HCT116 (cell line): ENCODE results near the gene SEC14L6. TPM values are rescaled to one million over a fixed set of nuclear protein-coding genes. Genes with fewer than 3 reads are reported as not detected.

Experiments used
- ATAC-seq: fragments of 200-7000 bp; cut with Tn5 transposase; 2 replicates; pipeline ENCODE4 v1.9.1; 2020; ENCODE audit warnings: mild to moderate bottlenecking, moderate library complexity
- BruUV-seq: library from RNA; stranded (reverse); fragments of 400-500 nt; replicated peaks from 2 replicates; lab custom pipeline; 2021; lab: Mats Ljungman, UMichigan
- CTCF ChIA-PET: fragments of 300-600 bp; sonication (Branson Sonifier 250); formaldehyde crosslinking; loops from one replicate; lab custom pipeline; 2021; ENCODE audit warnings: antibody characterized with exemption; lab: Charles Lee
- POLR2A ChIA-PET: fragments of 300-600, 350-600 bp; sonication (Branson Sonifier 250); formaldehyde crosslinking; loops from one replicate; lab custom pipeline; 2021; ENCODE audit warnings: antibody characterized with exemption; lab: Charles Lee
- RAD21 ChIA-PET, 2 experiments: fragments of 300-600 bp; sonication (Branson Sonifier 250); formaldehyde crosslinking; loops; one replicate each; lab custom pipeline; 2023; ENCODE audit warnings: low total read pairs in 2 of 2; ENCODE audit not compliant: uncharacterized antibody in 2 of 2, unreplicated experiment in 2 of 2, low non-redundant PET in 1 of 2; lab: Charles Lee
- DNase-seq: peaks from one replicate; pipeline ENCODE4 v3.0.0-alpha.2; 2010; ENCODE audit warnings: low read depth, low spot score
- H2AFZ ChIP-seq: fragments of 200-600 bp; shearing (Covaris generic), sonication (generic); 2 replicates; pipeline ENCODE4 v1.6.1; 2017; ENCODE audit warnings: low read depth, mixed run types, mixed read lengths, antibody characterized with exemption, low read length; ENCODE audit not compliant: poor library complexity, severe bottlenecking
- H3K27ac ChIP-seq: 2 replicates; pipeline ENCODE4 v1.5.1; 2012; ENCODE audit warnings: low read depth, low read length
- H3K27me3 ChIP-seq: fragments of 200-600 bp; sonication (generic); 2 replicates; pipeline ENCODE4 v1.6.1; 2016; ENCODE audit warnings: mixed run types, low read length, mixed read lengths; ENCODE audit not compliant: insufficient read depth
- H3K36me3 ChIP-seq, 2 experiments: fragments of 200-500 bp in 1 of 2; fragments of 200-600 bp in 1 of 2; sonication (Bioruptor generic) in 1 of 2; sonication (generic) in 1 of 2; 2 replicates each; pipeline versions ENCODE4 v1.5.1 to v1.6.1; 2014 to 2016; ENCODE audit warnings: low read length in 2 of 2, inconsistent platforms in 1 of 2, mixed read lengths in 1 of 2, mixed run types in 1 of 2; ENCODE audit not compliant: insufficient read depth in 2 of 2, control insufficient read depth in 1 of 2
- H3K4me1 ChIP-seq, 2 experiments: fragments of 200-600 bp in 1 of 2; sonication (generic) in 1 of 2; 2 replicates each; pipeline versions ENCODE4 v1.5.1 to v1.6.1; 2012 to 2017; ENCODE audit warnings: low read length in 2 of 2, inconsistent platforms in 1 of 2, mild to moderate bottlenecking in 1 of 2, mixed read lengths in 1 of 2, mixed run types in 1 of 2, moderate library complexity in 1 of 2; ENCODE audit not compliant: insufficient read depth in 2 of 2, control insufficient read depth in 1 of 2
- H3K4me2 ChIP-seq: fragments of 200-600 bp; sonication (generic); 2 replicates; pipeline ENCODE4 v1.6.1; 2017; ENCODE audit warnings: mixed run types, low read length, mixed read lengths
- H3K4me3 ChIP-seq, 2 experiments: fragments of 200-600 bp in 1 of 2; sonication (generic) in 1 of 2; replicated peaks in 1 of 2; 2 replicates each; pipeline ENCODE4 v1.5.1; 2011 to 2016; ENCODE audit warnings: low read length in 2 of 2, control low read depth in 1 of 2, low read depth in 1 of 2, mild to moderate bottlenecking in 1 of 2, mixed read lengths in 1 of 2, mixed run types in 1 of 2
- H3K79me2 ChIP-seq: fragments of 200-600 bp; sonication (generic); 2 replicates; pipeline ENCODE4 v1.6.1; 2017; ENCODE audit warnings: mild to moderate bottlenecking, mixed run types, low read length, moderate library complexity, mixed read lengths; ENCODE audit not compliant: insufficient read depth
- H3K9ac ChIP-seq: fragments of 200-600 bp; sonication (generic); 2 replicates; pipeline ENCODE4 v1.6.1; 2016; ENCODE audit warnings: low read length, mixed read lengths
- H3K9me2 ChIP-seq: fragments of 200-600 bp; sonication (generic), shearing (Covaris generic); 2 replicates; pipeline ENCODE4 v1.6.1; 2017; ENCODE audit warnings: mixed run types, mild to moderate bottlenecking, moderate library complexity; ENCODE audit not compliant: insufficient read depth
- H3K9me3 ChIP-seq, 2 experiments: fragments of 200-500 bp in 1 of 2; fragments of 200-600 bp in 1 of 2; sonication (Bioruptor generic) in 1 of 2; sonication (generic) in 1 of 2; 2 replicates each; pipeline ENCODE4 v1.6.1; 2014 to 2017; ENCODE audit warnings: low read length in 2 of 2, mixed read lengths in 2 of 2, inconsistent platforms in 1 of 2, low read depth in 1 of 2, mild to moderate bottlenecking in 1 of 2, mixed run types in 1 of 2, moderate library complexity in 1 of 2; ENCODE audit not compliant: control insufficient read depth in 1 of 2, insufficient read depth in 1 of 2
- H4K20me1 ChIP-seq: fragments of 200-600 bp; sonication (generic), shearing (Covaris generic); 2 replicates; pipeline ENCODE4 v1.6.1; 2017; ENCODE audit warnings: mixed run types, mild to moderate bottlenecking, moderate library complexity; ENCODE audit not compliant: insufficient read depth
- EGR1 ChIP-seq: IDR thresholded peaks from 2 replicates; pipeline ENCODE4 v1.6.1; 2012; ENCODE audit warnings: low read depth
- ELF1 ChIP-seq: IDR thresholded peaks from 2 replicates; pipeline ENCODE4 v1.6.1; 2012; ENCODE audit warnings: low read depth, borderline replicate concordance
- EZH2 ChIP-seq: fragments of 200-600 bp; sonication (generic); IDR thresholded peaks from 2 replicates; pipeline ENCODE4 v1.6.1; 2017; ENCODE audit warnings: antibody characterized with exemption, mixed run types
- EZH2phosphoT487 ChIP-seq: fragments of 200-600 bp; IDR thresholded peaks from 2 replicates; pipeline ENCODE4 v1.6.1; 2018; ENCODE audit warnings: antibody characterized with exemption, borderline replicate concordance
- FOSL1 ChIP-seq: IDR thresholded peaks from 2 replicates; pipeline ENCODE4 v1.6.1; 2012; ENCODE audit warnings: low read depth
- JUND ChIP-seq: IDR thresholded peaks from 2 replicates; pipeline ENCODE4 v1.6.1; 2012
- POLR2AphosphoS5 ChIP-seq: IDR thresholded peaks from 2 replicates; pipeline ENCODE4 v1.6.1; 2011; ENCODE audit warnings: mild to moderate bottlenecking, low read depth, low read length, moderate library complexity
- RAD21 ChIP-seq: IDR thresholded peaks from 2 replicates; pipeline ENCODE4 v1.6.1; 2012; ENCODE audit warnings: low read depth, mild to moderate bottlenecking
- SIN3A ChIP-seq: IDR thresholded peaks from 2 replicates; pipeline ENCODE4 v1.6.1; 2012; ENCODE audit warnings: low read depth
- SRF ChIP-seq: IDR thresholded peaks from 2 replicates; pipeline ENCODE4 v1.6.1; 2012; ENCODE audit warnings: low read depth
- ZFX ChIP-seq: fragments of 450-650 bp; IDR thresholded peaks from 2 replicates; pipeline ENCODE4 v1.6.1; 2017
- ZNF274 ChIP-seq: fragments of 200-500 bp; sonication (Bioruptor generic); IDR thresholded peaks from 2 replicates; pipeline ENCODE4 v1.6.1; 2014; ENCODE audit warnings: mild to moderate bottlenecking, low read depth, low read length, inconsistent platforms
- intact Hi-C: fragments of 100-400 bp; cut with micrococcal nuclease; formaldehyde crosslinking; loops from 2 replicates; pipeline ENCODE4 v1.10.0; 2022
- total RNA-seq: library from RNA; stranded (reverse); gene quantifications from one replicate; pipeline ENCODE4 v1.2.1, GENCODE V29; 2021; ENCODE audit not compliant: unreplicated experiment
- TF ChIP-seq, protein P1 (sequence below): IDR thresholded peaks from 2 replicates; pipeline ENCODE4 v1.6.1; 2012; ENCODE audit warnings: low read depth
- TF ChIP-seq, protein P2 (sequence below), 3 experiments: fragments of 200-600 bp in 1 of 3; sonication (generic) in 1 of 3; IDR thresholded peaks in 2 of 3; conservative IDR thresholded peaks in 1 of 3; 2 replicates each; pipeline ENCODE4 v1.5.1; 2012 to 2017; ENCODE audit warnings: low read depth in 2 of 3, low read length in 2 of 3, antibody characterized with exemption in 1 of 3, borderline replicate concordance in 1 of 3, control low read depth in 1 of 3, mild to moderate bottlenecking in 1 of 3, mixed read lengths in 1 of 3, mixed run types in 1 of 3, moderate library complexity in 1 of 3; ENCODE audit not compliant: insufficient read depth in 1 of 3
- TF ChIP-seq, protein P3 (sequence below): IDR thresholded peaks from 2 replicates; pipeline ENCODE4 v1.6.1; 2012
- TF ChIP-seq, protein P4 (sequence below): IDR thresholded peaks from 2 replicates; pipeline ENCODE4 v1.6.1; 2011; ENCODE audit warnings: mild to moderate bottlenecking, low read length, moderate library complexity; ENCODE audit not compliant: insufficient replicate concordance; ENCODE audit errors: extremely low read depth

SEC14L6 gene
- total RNA-seq, 1 experiment from 2014 or later: not detected

DNA sequence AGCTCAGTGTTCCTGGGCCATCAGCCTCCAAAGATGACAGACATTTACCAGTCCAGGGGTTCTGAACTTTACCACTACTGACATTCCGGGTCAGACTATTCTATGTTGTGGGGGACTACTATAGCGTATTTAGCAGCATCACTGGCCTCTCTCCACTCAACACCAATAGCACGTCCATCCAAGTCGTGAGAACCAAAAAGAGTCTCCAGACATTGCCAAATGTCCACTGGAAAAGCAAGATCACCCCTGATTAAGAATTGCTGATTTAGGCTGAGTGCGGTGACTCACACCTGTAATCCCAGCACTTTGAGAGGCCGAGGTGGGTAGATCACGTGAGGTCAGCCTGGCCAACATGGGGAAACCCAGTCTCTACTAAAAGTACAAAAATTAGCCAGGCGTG is 39.9 kb upstream of the SEC14L6 start:
- no peak for ATAC-seq
- BruUV-seq: no TSS peak
- Histone ChIP-seq H4K20me1 (no peaks in the 10 kb centered on the region), H3K9me3 (no peaks in the 10 kb centered on the region), H3K9ac (no peak overlapping the region), H3K4me1 (peaks cover 9 to 11% of the 10 kb centered on the region in 2 experiments; a peak in 2 of 4 replicates), H3K4me2 (no peak overlapping the region), H3K79me2 (peaks cover 85% of the 10 kb centered on the region), H3K4me3 (no peak overlapping the region), H3K27me3 (no peaks in the 10 kb centered on the region), H2AFZ (no peak overlapping the region), H3K9me2 (no peaks in the 10 kb centered on the region), H3K27ac (no peak overlapping the region), H3K36me3 (peaks cover 52 to 82% of the 10 kb centered on the region in 2 experiments)
- no peak for TF ChIP-seq RAD21
- TF ChIP-seq, protein P1, sequence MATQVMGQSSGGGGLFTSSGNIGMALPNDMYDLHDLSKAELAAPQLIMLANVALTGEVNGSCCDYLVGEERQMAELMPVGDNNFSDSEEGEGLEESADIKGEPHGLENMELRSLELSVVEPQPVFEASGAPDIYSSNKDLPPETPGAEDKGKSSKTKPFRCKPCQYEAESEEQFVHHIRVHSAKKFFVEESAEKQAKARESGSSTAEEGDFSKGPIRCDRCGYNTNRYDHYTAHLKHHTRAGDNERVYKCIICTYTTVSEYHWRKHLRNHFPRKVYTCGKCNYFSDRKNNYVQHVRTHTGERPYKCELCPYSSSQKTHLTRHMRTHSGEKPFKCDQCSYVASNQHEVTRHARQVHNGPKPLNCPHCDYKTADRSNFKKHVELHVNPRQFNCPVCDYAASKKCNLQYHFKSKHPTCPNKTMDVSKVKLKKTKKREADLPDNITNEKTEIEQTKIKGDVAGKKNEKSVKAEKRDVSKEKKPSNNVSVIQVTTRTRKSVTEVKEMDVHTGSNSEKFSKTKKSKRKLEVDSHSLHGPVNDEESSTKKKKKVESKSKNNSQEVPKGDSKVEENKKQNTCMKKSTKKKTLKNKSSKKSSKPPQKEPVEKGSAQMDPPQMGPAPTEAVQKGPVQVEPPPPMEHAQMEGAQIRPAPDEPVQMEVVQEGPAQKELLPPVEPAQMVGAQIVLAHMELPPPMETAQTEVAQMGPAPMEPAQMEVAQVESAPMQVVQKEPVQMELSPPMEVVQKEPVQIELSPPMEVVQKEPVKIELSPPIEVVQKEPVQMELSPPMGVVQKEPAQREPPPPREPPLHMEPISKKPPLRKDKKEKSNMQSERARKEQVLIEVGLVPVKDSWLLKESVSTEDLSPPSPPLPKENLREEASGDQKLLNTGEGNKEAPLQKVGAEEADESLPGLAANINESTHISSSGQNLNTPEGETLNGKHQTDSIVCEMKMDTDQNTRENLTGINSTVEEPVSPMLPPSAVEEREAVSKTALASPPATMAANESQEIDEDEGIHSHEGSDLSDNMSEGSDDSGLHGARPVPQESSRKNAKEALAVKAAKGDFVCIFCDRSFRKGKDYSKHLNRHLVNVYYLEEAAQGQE: no peak
- TF ChIP-seq, protein P2, sequence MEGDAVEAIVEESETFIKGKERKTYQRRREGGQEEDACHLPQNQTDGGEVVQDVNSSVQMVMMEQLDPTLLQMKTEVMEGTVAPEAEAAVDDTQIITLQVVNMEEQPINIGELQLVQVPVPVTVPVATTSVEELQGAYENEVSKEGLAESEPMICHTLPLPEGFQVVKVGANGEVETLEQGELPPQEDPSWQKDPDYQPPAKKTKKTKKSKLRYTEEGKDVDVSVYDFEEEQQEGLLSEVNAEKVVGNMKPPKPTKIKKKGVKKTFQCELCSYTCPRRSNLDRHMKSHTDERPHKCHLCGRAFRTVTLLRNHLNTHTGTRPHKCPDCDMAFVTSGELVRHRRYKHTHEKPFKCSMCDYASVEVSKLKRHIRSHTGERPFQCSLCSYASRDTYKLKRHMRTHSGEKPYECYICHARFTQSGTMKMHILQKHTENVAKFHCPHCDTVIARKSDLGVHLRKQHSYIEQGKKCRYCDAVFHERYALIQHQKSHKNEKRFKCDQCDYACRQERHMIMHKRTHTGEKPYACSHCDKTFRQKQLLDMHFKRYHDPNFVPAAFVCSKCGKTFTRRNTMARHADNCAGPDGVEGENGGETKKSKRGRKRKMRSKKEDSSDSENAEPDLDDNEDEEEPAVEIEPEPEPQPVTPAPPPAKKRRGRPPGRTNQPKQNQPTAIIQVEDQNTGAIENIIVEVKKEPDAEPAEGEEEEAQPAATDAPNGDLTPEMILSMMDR (IDR thresholded peaks at IDR 0.05 in 2 of 3, conservative IDR thresholded peaks at IDR 0.05 in 1 of 3; ENCODE audit: borderline replicate concordance in 1 of 3, insufficient read depth in 1 of 3, low read depth in 2 of 3, low read length in 2 of 3): no peak
- TF ChIP-seq ZFX: no peak
- no peak for TF ChIP-seq EZH2
- no peak for TF ChIP-seq EGR1
- TF ChIP-seq, protein P3, sequence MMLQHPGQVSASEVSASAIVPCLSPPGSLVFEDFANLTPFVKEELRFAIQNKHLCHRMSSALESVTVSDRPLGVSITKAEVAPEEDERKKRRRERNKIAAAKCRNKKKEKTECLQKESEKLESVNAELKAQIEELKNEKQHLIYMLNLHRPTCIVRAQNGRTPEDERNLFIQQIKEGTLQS: no peak
- TF ChIP-seq SRF: no peak
- TF ChIP-seq EZH2phosphoT487: no peak
- TF ChIP-seq SIN3A: no peak
- TF ChIP-seq, protein P4, sequence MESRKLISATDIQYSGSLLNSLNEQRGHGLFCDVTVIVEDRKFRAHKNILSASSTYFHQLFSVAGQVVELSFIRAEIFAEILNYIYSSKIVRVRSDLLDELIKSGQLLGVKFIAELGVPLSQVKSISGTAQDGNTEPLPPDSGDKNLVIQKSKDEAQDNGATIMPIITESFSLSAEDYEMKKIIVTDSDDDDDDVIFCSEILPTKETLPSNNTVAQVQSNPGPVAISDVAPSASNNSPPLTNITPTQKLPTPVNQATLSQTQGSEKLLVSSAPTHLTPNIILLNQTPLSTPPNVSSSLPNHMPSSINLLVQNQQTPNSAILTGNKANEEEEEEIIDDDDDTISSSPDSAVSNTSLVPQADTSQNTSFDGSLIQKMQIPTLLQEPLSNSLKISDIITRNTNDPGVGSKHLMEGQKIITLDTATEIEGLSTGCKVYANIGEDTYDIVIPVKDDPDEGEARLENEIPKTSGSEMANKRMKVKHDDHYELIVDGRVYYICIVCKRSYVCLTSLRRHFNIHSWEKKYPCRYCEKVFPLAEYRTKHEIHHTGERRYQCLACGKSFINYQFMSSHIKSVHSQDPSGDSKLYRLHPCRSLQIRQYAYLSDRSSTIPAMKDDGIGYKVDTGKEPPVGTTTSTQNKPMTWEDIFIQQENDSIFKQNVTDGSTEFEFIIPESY: no peak
- TF ChIP-seq ELF1: no peak
- no peak for TF ChIP-seq JUND
- no peak for TF ChIP-seq ZNF274
- no peak for TF ChIP-seq FOSL1
- TF ChIP-seq POLR2AphosphoS5: no peak
- intact Hi-C loops: no loop called here
- DNase-seq: no peak
- ChIA-PET POLR2A (no interaction called here), CTCF (no interaction called here), RAD21 (no interaction called here)
